HL-60 (cell line): ENCODE data around the gene BRAF.
A peak's percentile ranks its signal among the peaks of the same experiment; 100 is the strongest.
"Not testable (repeated sequence)": the region's sequence is repeated elsewhere in the genome, so short reads cannot be mapped to it uniquely, and the experiment has no call there.

Source experiments
- DNase-seq, 2 experiments: peaks; one replicate each; pipeline ENCODE4 v3.0.0-alpha.2; 2010 to 2020; ENCODE audit warnings: low read depth in 1 of 2, low spot score in 1 of 2
- H3K27ac ChIP-seq: fragments of 250-450 bp; sonication (Bioruptor Pico); replicated peaks from 2 replicates; pipeline ENCODE4 v1.5.1; 2020; ENCODE audit warnings: mild to moderate bottlenecking, moderate library complexity
- H3K27me3 ChIP-seq: fragments of 250-450 bp; sonication (Bioruptor Pico); 2 replicates; pipeline ENCODE4 v1.5.1; 2021; ENCODE audit warnings: mild to moderate bottlenecking, moderate library complexity; ENCODE audit not compliant: insufficient read depth, poor library complexity, severe bottlenecking
- H3K4me3 ChIP-seq: replicated peaks from 2 replicates; pipeline ENCODE4 v1.5.1; 2011; ENCODE audit warnings: mild to moderate bottlenecking, control low read depth, low read length; ENCODE audit not compliant: insufficient read depth
- GABPA ChIP-seq: IDR thresholded peaks from 2 replicates; pipeline ENCODE4 v1.6.1; 2012; ENCODE audit warnings: low read depth
- POLR2AphosphoS5 ChIP-seq: IDR thresholded peaks from 2 replicates; pipeline ENCODE4 v1.6.1; 2012; ENCODE audit warnings: low read depth
- REST ChIP-seq: IDR thresholded peaks from 2 replicates; pipeline ENCODE4 v1.6.1; 2012; ENCODE audit warnings: low read depth; ENCODE audit not compliant: insufficient replicate concordance
- SPI1 ChIP-seq: IDR thresholded peaks from 2 replicates; pipeline ENCODE4 v1.6.1; 2012; ENCODE audit warnings: low read depth, mild to moderate bottlenecking, borderline replicate concordance
- TF ChIP-seq, protein P1 (sequence below): IDR thresholded peaks from one replicate; pipeline ENCODE4 v1.5.1; 2011; ENCODE audit warnings: low read length, control low read depth, inconsistent platforms; ENCODE audit not compliant: insufficient read depth

Gene BRAF

DNA sequence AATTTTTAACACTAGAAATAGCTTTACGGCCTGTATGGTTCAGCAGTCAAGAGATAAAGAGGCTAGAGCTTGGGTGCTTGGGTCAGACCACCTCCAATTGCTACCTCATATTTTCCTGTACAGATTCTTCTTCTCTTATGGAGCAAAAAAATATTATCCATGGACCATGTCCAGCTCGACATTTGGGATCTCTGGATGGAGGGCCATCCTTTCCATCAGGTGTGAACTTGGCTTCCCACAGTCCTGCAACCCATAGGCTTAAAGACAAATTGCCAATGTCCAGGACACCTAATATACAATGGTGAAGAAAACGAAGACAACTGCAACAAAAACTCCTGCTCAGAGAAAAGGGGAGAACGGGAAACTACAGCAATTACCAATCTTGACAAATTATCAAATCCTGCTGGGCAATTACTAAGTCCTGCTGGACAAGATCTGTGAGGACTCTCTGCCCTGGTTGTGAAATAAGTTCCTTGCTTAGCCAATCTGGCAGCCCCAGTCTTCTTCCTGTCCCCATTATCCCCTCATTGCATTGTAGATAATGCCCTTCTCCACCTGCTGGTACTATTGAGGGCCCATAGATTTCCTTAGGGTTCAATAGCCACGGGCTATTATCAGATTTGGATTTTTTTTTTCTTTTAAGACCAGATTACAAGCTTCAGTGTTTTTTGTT is 42.0 kb upstream of the BRAF start:
- TF ChIP-seq POLR2AphosphoS5 (no peak), REST (no peak), GABPA (no peak), SPI1 (no peak)
- TF ChIP-seq, protein P1, sequence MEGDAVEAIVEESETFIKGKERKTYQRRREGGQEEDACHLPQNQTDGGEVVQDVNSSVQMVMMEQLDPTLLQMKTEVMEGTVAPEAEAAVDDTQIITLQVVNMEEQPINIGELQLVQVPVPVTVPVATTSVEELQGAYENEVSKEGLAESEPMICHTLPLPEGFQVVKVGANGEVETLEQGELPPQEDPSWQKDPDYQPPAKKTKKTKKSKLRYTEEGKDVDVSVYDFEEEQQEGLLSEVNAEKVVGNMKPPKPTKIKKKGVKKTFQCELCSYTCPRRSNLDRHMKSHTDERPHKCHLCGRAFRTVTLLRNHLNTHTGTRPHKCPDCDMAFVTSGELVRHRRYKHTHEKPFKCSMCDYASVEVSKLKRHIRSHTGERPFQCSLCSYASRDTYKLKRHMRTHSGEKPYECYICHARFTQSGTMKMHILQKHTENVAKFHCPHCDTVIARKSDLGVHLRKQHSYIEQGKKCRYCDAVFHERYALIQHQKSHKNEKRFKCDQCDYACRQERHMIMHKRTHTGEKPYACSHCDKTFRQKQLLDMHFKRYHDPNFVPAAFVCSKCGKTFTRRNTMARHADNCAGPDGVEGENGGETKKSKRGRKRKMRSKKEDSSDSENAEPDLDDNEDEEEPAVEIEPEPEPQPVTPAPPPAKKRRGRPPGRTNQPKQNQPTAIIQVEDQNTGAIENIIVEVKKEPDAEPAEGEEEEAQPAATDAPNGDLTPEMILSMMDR, result no peak
- Histone ChIP-seq H3K27ac (no peak overlapping the region), H3K4me3 (no peak overlapping the region), H3K27me3 (no peaks in the 10 kb centered on the region)
- DNase-seq, result peak in 1 of 2 experiments; percentile 18

- no peak for DNase-seq
- TF ChIP-seq GABPA (no peak), POLR2AphosphoS5 (no peak), REST (no peak), SPI1 (no peak)
- TF ChIP-seq, protein P1, result no peak
- Histone ChIP-seq H3K27ac (no peak overlapping the region), H3K4me3 (no peak overlapping the region), H3K27me3 (no peaks in the 10 kb centered on the region)
Observed at GRCh38 chr7:140961117-140961516, 36.4 kb upstream of the BRAF start.

DNA sequence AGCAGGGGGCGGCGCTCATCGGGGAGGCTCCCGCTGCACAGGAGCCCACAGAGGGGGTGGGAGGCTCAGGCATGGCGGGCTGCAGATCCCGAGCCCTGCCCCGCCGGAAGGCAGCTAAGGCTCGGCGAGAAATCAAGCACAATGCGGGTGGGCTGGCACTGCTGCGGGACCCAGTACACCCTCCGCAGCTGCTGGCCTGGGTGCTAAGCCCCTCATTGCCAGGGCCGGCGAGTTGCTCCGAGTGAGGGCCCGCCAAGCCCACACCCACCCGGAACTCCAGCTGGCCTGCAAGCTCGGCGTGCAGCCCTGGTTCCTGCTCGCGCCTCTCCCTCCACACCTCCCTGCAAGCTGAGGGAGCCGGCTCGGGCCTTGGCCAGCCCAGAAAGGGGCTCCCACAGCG is 32.3 kb upstream of the BRAF start:
- not testable (repeated sequence) for H3K27ac ChIP-seq

DNA sequence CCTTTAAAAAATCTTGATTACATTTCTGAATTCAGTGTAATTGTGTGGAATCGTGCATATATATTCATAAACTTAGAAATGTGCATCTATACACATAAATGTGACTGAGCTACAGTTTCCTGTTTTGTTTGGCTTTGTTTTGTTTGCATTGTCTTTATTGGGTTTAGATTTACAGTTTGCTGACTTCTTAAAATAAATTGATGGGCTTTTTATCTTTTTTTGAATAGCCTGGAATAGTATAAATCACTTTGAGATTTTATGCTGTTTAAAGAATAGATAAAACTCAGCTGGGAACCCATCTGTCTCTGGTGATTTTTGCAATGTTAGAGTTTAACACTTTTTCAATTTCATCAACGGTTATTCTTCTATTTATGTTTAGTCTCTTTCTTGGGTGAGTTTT is 21.2 kb upstream of the BRAF start:
- H3K27ac ChIP-seq, result no peak overlapping the region
- DNase-seq, result no peak
- H3K27me3 ChIP-seq, result no peaks in the 10 kb centered on the region
- TF ChIP-seq SPI1, result no peak
- TF ChIP-seq GABPA, result no peak
- no peak for TF ChIP-seq POLR2AphosphoS5
- TF ChIP-seq REST, result no peak
- H3K4me3 ChIP-seq, result no peak overlapping the region

More for the DNA sequence above, 32.3 kb upstream of the BRAF start:
- H3K27me3 ChIP-seq, H3K4me3 ChIP-seq, DNase-seq: not testable (repeated sequence)

- H3K4me3 ChIP-seq, H3K27me3 ChIP-seq, DNase-seq, H3K27ac ChIP-seq: not testable (repeated sequence)
Observed at GRCh38 chr7:140942242-140942641, 17.5 kb upstream of the BRAF start.
